A549 (cell line): ENCODE data around the gene TSPAN14. TPM values are rescaled to one million over a fixed set of nuclear protein-coding genes. Genes with fewer than 3 reads are reported as not detected.

Source experiments
- ATAC-seq, 2 experiments: fragments of 200-7000 bp in 1 of 2; fragments of >200 bp in 1 of 2; cut with Nextera tagmentation in 1 of 2; cut with Tn5 transposase in 1 of 2; 3 replicates each; pipeline versions ENCODE4 v1.8.0 to v1.9.1; 2018 to 2020; ENCODE audit warnings: mild to moderate bottlenecking in 1 of 2, moderate library complexity in 1 of 2
- CTCF ChIA-PET: fragments of 300-600 bp; sonication (Branson Sonifier 250); formaldehyde crosslinking; extraction: SDS; loops from one replicate; lab custom pipeline; 2021; ENCODE audit warnings: antibody characterized with exemption, inconsistent platforms; lab: Yijun Ruan, JAX
- POLR2A ChIA-PET: fragments of 350-600 bp; formaldehyde crosslinking; extraction: SDS; loops from one replicate; lab custom pipeline; 2021; ENCODE audit warnings: antibody characterized with exemption, inconsistent platforms; lab: Yijun Ruan, JAX
- DNase-seq, 2 experiments: peaks; one replicate each; pipeline versions ENCODE4 v3.0.0 to v3.0.0-alpha.2; 2011 to 2016; ENCODE audit warnings: low read depth in 1 of 2, low spot score in 1 of 2
- FAIRE-seq: peaks from 2 replicates; lab custom pipeline; 2011; peaks lifted over from hg19 to GRCh38; lab: Jason Lieb, UNC
- H3K27ac ChIP-seq, 2 experiments: fragments of >200 bp; sonication (Bioruptor Twin); formaldehyde crosslinking; 3 replicates each; pipeline ENCODE4 v1.5.1; 2016 to 2017
- H3K4me1 ChIP-seq: fragments of >200 bp; sonication (Bioruptor Twin); formaldehyde crosslinking; 3 replicates; pipeline ENCODE4 v1.6.1; 2016
- H3K4me2 ChIP-seq: fragments of >200 bp; sonication (Bioruptor Twin); formaldehyde crosslinking; 3 replicates; pipeline ENCODE4 v1.6.1; 2016
- H3K4me3 ChIP-seq: fragments of >200 bp; sonication (Bioruptor Twin); formaldehyde crosslinking; 3 replicates; pipeline ENCODE4 v1.5.1; 2016
- H3K9me3 ChIP-seq: fragments of >200 bp; sonication (Bioruptor Twin); formaldehyde crosslinking; 3 replicates; pipeline ENCODE4 v1.6.1; 2016
- BCL3 ChIP-seq: fragments of >200 bp; sonication (Bioruptor Twin); formaldehyde crosslinking; IDR thresholded peaks from 3 replicates; pipeline ENCODE4 v1.6.1; 2016
- CTCF ChIP-seq: fragments of >200 bp; sonication (Bioruptor Twin); formaldehyde crosslinking; IDR thresholded peaks from 3 replicates; pipeline ENCODE4 v1.5.1; 2016
- E2F6 ChIP-seq: IDR thresholded peaks from 2 replicates; pipeline ENCODE4 v1.6.1; 2012; ENCODE audit warnings: low read depth, borderline replicate concordance
- EHMT2 ChIP-seq: fragments of 200-600 bp; sonication (generic); IDR thresholded peaks from 2 replicates; pipeline ENCODE4 v1.6.1; 2016; ENCODE audit warnings: antibody characterized with exemption, low read depth, mild to moderate bottlenecking, moderate library complexity
- ELK1 ChIP-seq: fragments of 150-350 bp; IDR thresholded peaks from 2 replicates; pipeline ENCODE4 v1.6.1; 2014; ENCODE audit warnings: low read depth, mild to moderate bottlenecking, low read length
- HOXB5 ChIP-seq: fragments of 250-450 bp; sonication (Bioruptor Pico); IDR thresholded peaks from 2 replicates; pipeline ENCODE4 v1.5.0; 2020; ENCODE audit warnings: mild to moderate bottlenecking, moderate library complexity
- JUN ChIP-seq, 2 experiments: fragments of >200 bp; sonication (Bioruptor Twin); formaldehyde crosslinking; IDR thresholded peaks; 2 replicates in 1 of 2; 3 replicates in 1 of 2; pipeline ENCODE4 v1.6.1; 2016 to 2017
- KDM1A ChIP-seq: fragments of 200-600 bp; sonication (generic); IDR thresholded peaks from 2 replicates; pipeline ENCODE4 v1.6.1; 2016; ENCODE audit warnings: low read depth, mild to moderate bottlenecking
- PBX3 ChIP-seq: IDR thresholded peaks from 2 replicates; pipeline ENCODE4 v1.6.1; 2012
- PHF8 ChIP-seq: fragments of 200-600 bp; sonication (generic); IDR thresholded peaks from 2 replicates; pipeline ENCODE4 v1.6.1; 2016; ENCODE audit warnings: low read depth, mild to moderate bottlenecking, antibody characterized with exemption, moderate library complexity, borderline replicate concordance
- RAD21 ChIP-seq, 2 experiments: fragments of >200 bp in 1 of 2; sonication (Bioruptor Twin) in 1 of 2; formaldehyde crosslinking in 1 of 2; IDR thresholded peaks in 1 of 2; conservative IDR thresholded peaks in 1 of 2; 2 replicates in 1 of 2; 3 replicates in 1 of 2; pipeline ENCODE4 v1.6.1; 2012 to 2018; ENCODE audit warnings: inconsistent platforms in 1 of 2
- RARB ChIP-seq: fragments of 250-450 bp; sonication (Bioruptor Pico); IDR thresholded peaks from 2 replicates; pipeline ENCODE4 v1.8.0; 2021; ENCODE audit warnings: mild to moderate bottlenecking, moderate library complexity
- RCOR1 ChIP-seq: fragments of 150-350 bp; IDR thresholded peaks from 2 replicates; pipeline ENCODE4 v1.6.1; 2014; ENCODE audit warnings: antibody characterized with exemption, low read length, low read depth
- RNF2 ChIP-seq: fragments of 200-600 bp; sonication (generic); IDR thresholded peaks from 2 replicates; pipeline ENCODE4 v1.6.1; 2016; ENCODE audit warnings: low read depth, mild to moderate bottlenecking, antibody characterized with exemption, moderate library complexity, borderline replicate concordance
- SMC3 ChIP-seq: fragments of >200 bp; sonication (Bioruptor Twin); formaldehyde crosslinking; IDR thresholded peaks from 3 replicates; pipeline ENCODE4 v1.6.1; 2018; ENCODE audit warnings: inconsistent platforms
- WGBS: methylation state at CpG from one replicate; pipeline ENCODE4 v1.1.6; 2017; ENCODE audit errors: missing lambda C conversion rate; 5-methylcytosine and 5-hydroxymethylcytosine counted together
- polyA plus RNA-seq, 4 experiments: library from polyadenylated mRNA; depleted of rRNA in 3 of 4; stranded (reverse); fragments of >200 nt; fragmentation: RNase III in 1 of 4; extraction: RNeasy Plus Mini Kit Qiagen cat#74134 plus additional on column Dnase treatment in 1 of 4; gene quantifications; 2 replicates in 3 of 4; 3 replicates in 1 of 4; pipeline ENCODE4 v1.2.3, GENCODE V29; 2011 to 2017

The TSPAN14 gene
- polyA plus RNA-seq, 2 of the 4 experiments (the other 2 are of a cell fraction) = 87.0 to 124 TPM

- TF ChIP-seq CTCF (peak; percentile 76), JUN (IDR thresholded peaks at IDR 0.05) (peak in 1 of 2 experiments; percentile 60; a peak in 2 of 5 replicates), E2F6 (peak; percentile 80; the same call in 1 of the 2 replicates), SMC3 (peak; percentile 66; the same call in 2 of the 3 replicates), PHF8 (peak; percentile 69), KDM1A (no peak), EHMT2 (no peak), BCL3 (0 out of 3 replicates have a peak, but pooled peaks have one; percentile 22), HOXB5 (CRISPR knock-in tag) (peak; percentile 11; the same call in 1 of the 2 replicates), RAD21 (conservative IDR thresholded peaks at IDR 0.05 in 1 of 2, IDR thresholded peaks at IDR 0.05 in 1 of 2) (peak; percentile 56 to 77)
- TF ChIP-seq, all 56 proteins: peak for 12
Observed at GRCh38 chr10:80535671-80536360, 81.7 kb downstream of the TSPAN14 start (continued).

- Histone ChIP-seq H3K4me3 (peak overlapping the region; percentile 56), H3K27ac (peak overlapping the region; percentile 79 to 97)
- WGBS = 31% methylated on average over 15 of the region's 17 CpGs
- ATAC-seq = peak; percentile 16 to 31; a peak in 5 of 6 replicates
- POLR2A ChIA-PET = interaction anchor here (0.6 kb wide), 1 partner anchor 16 kb away, joined by 3 read pairs; no protein-coding TSS in a partner anchor
- FAIRE-seq = no peak
- 0 out of 2 replicates have a peak, but pooled peaks have one; percentile 15 for TF ChIP-seq PHF8
- TF ChIP-seq RNF2 = no peak
- TF ChIP-seq, all 56 proteins: peak for 1
- CTCF ChIA-PET = interaction anchor here (0.6 to 2.7 kb wide), 24 partner anchors 11 to 388 kb away, joined by 3 to 33 read pairs (median 4); partner anchors contain the start of gene PRXL2A
- no peak for DNase-seq
- Histone ChIP-seq H3K4me2 (peak overlapping the region; percentile 85), H3K4me1 (peaks cover 21% of the 10 kb centered on the region; the same call in 2 of the 3 replicates), H3K9me3 (no peaks in the 10 kb centered on the region)
Observed at GRCh38 chr10:80536361-80536835, 82.3 kb downstream of the TSPAN14 start.

GRCh38 chr10:80537086-80537735, 83.1 kb downstream of the TSPAN14 start:
- WGBS = 88% methylated on average over 8 of the region's 8 CpGs
- Histone ChIP-seq H3K4me2 (peak overlapping the region; percentile 85; the same call in 2 of the 3 replicates), H3K9me3 (no peaks in the 10 kb centered on the region), H3K27ac (no peak overlapping the region; a peak in 2 of 6 replicates), H3K4me3 (no peak overlapping the region), H3K4me1 (peaks cover 16% of the 10 kb centered on the region; the same call in 2 of the 3 replicates)
- FAIRE-seq (no peak), DNase-seq (no peak), ATAC-seq (no peak)
- CTCF ChIA-PET = interaction anchor here (0.8 to 2.7 kb wide), 14 partner anchors 10 to 155 kb away, joined by 3 to 33 read pairs (median 4); partner anchors contain the start of gene PRXL2A
- POLR2A ChIA-PET = no interaction called here
- no peak for TF ChIP-seq PBX3
- TF ChIP-seq RARB = no peak
- no peak for TF ChIP-seq RCOR1
- no peak for TF ChIP-seq ELK1
